Epithelial cell of esophagus (primary cell): ENCODE measurements around the gene LEKR1.

Source experiments
- DNase-seq: peaks from one replicate; pipeline ENCODE4 v3.0.0; 2010; ENCODE audit warnings: low read depth
- H3K4me3 ChIP-seq: 2 replicates; pipeline ENCODE4 v1.5.1; 2011; ENCODE audit warnings: mild to moderate bottlenecking, low read length, control low read depth
- CTCF ChIP-seq: IDR thresholded peaks from 2 replicates; pipeline ENCODE4 v1.5.1; 2011; ENCODE audit warnings: low read depth, mild to moderate bottlenecking, low read length, control low read depth, inconsistent platforms; ENCODE audit not compliant: insufficient read depth; ENCODE audit errors: missing control alignments

LEKR1 gene

GRCh38 chr3:157040456-157040855 lies 214.3 kb downstream of the LEKR1 start:
- H3K4me3 ChIP-seq = no peak overlapping the region
- no peak for DNase-seq
- TF ChIP-seq CTCF = no peak

- no peak overlapping the region for H3K4me3 ChIP-seq
- DNase-seq = no peak
- no peak for TF ChIP-seq CTCF
Observed at GRCh38 chr3:157042226-157042625, 216.1 kb downstream of the LEKR1 start.

GRCh38 chr3:157043771-157044170 lies 217.6 kb downstream of the LEKR1 start:
- TF ChIP-seq CTCF = no peak
- no peak for DNase-seq
- H3K4me3 ChIP-seq = no peak overlapping the region

- no peak for TF ChIP-seq CTCF
- no peak overlapping the region for H3K4me3 ChIP-seq
- DNase-seq = no peak
Observed at GRCh38 chr3:157045238-157045850, 219.2 kb downstream of the LEKR1 start.

GRCh38 chr3:157046520-157046919 lies 220.4 kb downstream of the LEKR1 start:
- DNase-seq = no peak
- no peak overlapping the region for H3K4me3 ChIP-seq
- no peak for TF ChIP-seq CTCF

GRCh38 chr3:157051055-157051454 lies 224.9 kb downstream of the LEKR1 start:
- no peak for DNase-seq
- H3K4me3 ChIP-seq = no peak overlapping the region
- TF ChIP-seq CTCF = no peak

- no peak for TF ChIP-seq CTCF
- no peak for DNase-seq
Observed at GRCh38 chr3:157051591-157051990, 225.4 kb downstream of the LEKR1 start.

More at GRCh38 chr3:157051591-157051990, 225.4 kb downstream of the LEKR1 start:
- no peak overlapping the region for H3K4me3 ChIP-seq
